Gastroesophageal sphincter (tissue), 4 donors: ENCODE data around the gene NEMP2. TPM values are rescaled to one million over a fixed set of nuclear protein-coding genes. Genes with fewer than 3 reads are reported as not detected.

ENCODE experiments used
- ATAC-seq: fragments of 150-250 bp; one replicate; pipeline ENCODE4 v1.9.1; 2016; ENCODE audit warnings: mild to moderate bottlenecking, moderate library complexity
- H3K27ac ChIP-seq, 4 donors: fragments of 200-600 bp; sonication (generic) in 3 of 4; 1 replicate in 3 of 4; 2 replicates in 1 of 4; pipeline ENCODE4 v1.5.1; 2016 to 2019
- H3K27me3 ChIP-seq: fragments of 200-600 bp; sonication (generic); one replicate; pipeline ENCODE4 v1.5.1; 2019
- H3K36me3 ChIP-seq, 2 donors: fragments of 200-600 bp; sonication (generic); one replicate each; pipeline ENCODE4 v1.5.1; 2019; ENCODE audit warnings: control low read depth in 1 of 2
- H3K4me1 ChIP-seq, 3 donors: fragments of 200-600 bp; sonication (generic); 1 replicate in 2 of 3; 2 replicates in 1 of 3; pipeline ENCODE4 v1.5.1; 2016 to 2019; ENCODE audit warnings: control low read depth in 2 of 3
- H3K4me3 ChIP-seq, 2 donors: fragments of 200-600 bp; sonication (generic); one replicate each; pipeline ENCODE4 v1.5.1; 2019; ENCODE audit warnings: mild to moderate bottlenecking in 1 of 2, moderate library complexity in 1 of 2
- H3K9me3 ChIP-seq, 3 donors: fragments of 200-600 bp; sonication (generic); one replicate each; pipeline ENCODE4 v1.5.1; 2017 to 2019; ENCODE audit warnings: control low read depth in 2 of 3
- CTCF ChIP-seq, 4 experiments: fragments of 200-600 bp in 2 of 4; fragments of 450-650 bp in 2 of 4; sonication (generic) in 1 of 4; IDR thresholded peaks; one replicate each; pipeline ENCODE4 v1.5.1; 2017 to 2019; ENCODE audit warnings: antibody characterized with exemption in 4 of 4, mild to moderate bottlenecking in 2 of 4, moderate library complexity in 2 of 4
- EP300 ChIP-seq: sonication (generic); formaldehyde crosslinking; IDR thresholded peaks from one replicate; pipeline ENCODE4 v1.6.1; 2017; ENCODE audit warnings: antibody characterized with exemption, mild to moderate bottlenecking
- POLR2A ChIP-seq, 2 donors: fragments of 450-650 bp; IDR thresholded peaks; one replicate each; pipeline ENCODE4 v1.6.1; 2017; ENCODE audit warnings: antibody characterized with exemption in 2 of 2, mild to moderate bottlenecking in 2 of 2, moderate library complexity in 1 of 2
- POLR2AphosphoS5 ChIP-seq: sonication (generic); formaldehyde crosslinking; IDR thresholded peaks from one replicate; pipeline ENCODE4 v1.6.1; 2017; ENCODE audit warnings: antibody characterized with exemption
- WGBS, 2 donors: methylation state at CpG; one replicate each; pipeline ENCODE4 v1.1.5; 2018; ENCODE audit warnings: low coverage in 1 of 2; 5-methylcytosine and 5-hydroxymethylcytosine counted together
- total RNA-seq, 4 donors: library from RNA; depleted of rRNA; stranded (reverse); fragments of >200 nt; gene quantifications; one replicate each; pipeline ENCODE4 v1.1.0, GENCODE V29; 2016

The NEMP2 gene
- total RNA-seq, 4 donors from 2014 or later, result 0.94 to 5.3 (median 3.5) TPM

GRCh38 chr2:190563646-190564045, 29.1 kb upstream of the NEMP2 start:
- Histone ChIP-seq H3K36me3 (no peaks in the 10 kb centered on the region), H3K4me3 (no peak overlapping the region), H3K27me3 (no peaks in the 10 kb centered on the region), H3K4me1 (no peaks in the 10 kb centered on the region), H3K9me3 (peaks cover 0 to 12% (median 0%) of the 10 kb centered on the region in 3 donors), H3K27ac (no peak overlapping the region)
- TF ChIP-seq POLR2A (IDR thresholded peaks at IDR 0.05) (no peak), EP300 (no peak)
- 88% methylated on average over 1 of the region's 2 CpGs; no CpG with 5 or more reads in 1 of the 2 donors for WGBS, 2 donors
- no peak for ATAC-seq

DNA sequence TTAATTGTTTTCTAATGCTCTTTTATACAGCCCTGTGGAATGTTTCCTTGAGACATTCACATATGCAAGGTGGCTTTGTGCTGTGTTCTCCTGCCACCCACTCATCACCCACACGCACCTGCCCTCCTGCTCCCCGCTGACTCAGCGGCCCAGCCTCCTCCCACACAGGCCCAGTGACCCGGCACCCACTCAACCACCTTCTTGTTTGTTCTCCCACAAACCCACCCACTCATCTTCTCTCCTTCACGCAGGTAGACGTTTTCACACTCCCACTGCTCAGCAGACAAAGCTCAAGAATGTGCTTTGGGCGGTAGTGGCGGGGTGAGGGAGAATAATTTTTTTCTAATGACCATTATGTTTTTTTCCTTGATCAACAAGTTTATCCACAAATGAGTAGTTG, 28.6 kb upstream of the NEMP2 start:
- no peak for ATAC-seq
- TF ChIP-seq CTCF (IDR thresholded peaks at IDR 0.05), result no peak
- TF ChIP-seq POLR2AphosphoS5, result no peak
- TF ChIP-seq EP300, result no peak
- H3K36me3 ChIP-seq, result no peaks in the 10 kb centered on the region
- H3K9me3 ChIP-seq, result peaks cover 0 to 11% (median 0%) of the 10 kb centered on the region in 3 donors
- H3K4me1 ChIP-seq, result no peaks in the 10 kb centered on the region
- H3K27ac ChIP-seq, result no peak overlapping the region
- 81 to 83% methylated on average over 4 to 8 of the region's 8 CpGs for WGBS, 2 donors
- no peak overlapping the region for H3K4me3 ChIP-seq
- H3K27me3 ChIP-seq, result no peaks in the 10 kb centered on the region

GRCh38 chr2:190562121-190562520, 27.6 kb upstream of the NEMP2 start:
- Histone ChIP-seq H3K4me1 (no peaks in the 10 kb centered on the region), H3K4me3 (no peak overlapping the region), H3K36me3 (no peaks in the 10 kb centered on the region), H3K9me3 (peaks cover 0 to under 1% (median 0%) of the 10 kb centered on the region in 3 donors), H3K27me3 (no peaks in the 10 kb centered on the region), H3K27ac (no peak overlapping the region)
- 53 to 55% methylated on average over 2 of the region's 2 CpGs for WGBS, 2 donors
- no peak for ATAC-seq
- TF ChIP-seq POLR2AphosphoS5 (no peak), CTCF (IDR thresholded peaks at IDR 0.05) (no peak), POLR2A (IDR thresholded peaks at IDR 0.05) (no peak), EP300 (no peak)

GRCh38 chr2:190561094-190561493, 26.6 kb upstream of the NEMP2 start:
- Histone ChIP-seq H3K9me3 (no peaks in the 10 kb centered on the region), H3K36me3 (no peaks in the 10 kb centered on the region), H3K4me1 (no peaks in the 10 kb centered on the region), H3K27ac (no peak overlapping the region), H3K4me3 (no peak overlapping the region), H3K27me3 (no peaks in the 10 kb centered on the region)
- TF ChIP-seq CTCF (IDR thresholded peaks at IDR 0.05) (no peak), EP300 (no peak), POLR2A (IDR thresholded peaks at IDR 0.05) (no peak), POLR2AphosphoS5 (no peak)
- 85 to 91% methylated on average over 3 of the region's 3 CpGs for WGBS, 2 donors
- no peak for ATAC-seq

DNA sequence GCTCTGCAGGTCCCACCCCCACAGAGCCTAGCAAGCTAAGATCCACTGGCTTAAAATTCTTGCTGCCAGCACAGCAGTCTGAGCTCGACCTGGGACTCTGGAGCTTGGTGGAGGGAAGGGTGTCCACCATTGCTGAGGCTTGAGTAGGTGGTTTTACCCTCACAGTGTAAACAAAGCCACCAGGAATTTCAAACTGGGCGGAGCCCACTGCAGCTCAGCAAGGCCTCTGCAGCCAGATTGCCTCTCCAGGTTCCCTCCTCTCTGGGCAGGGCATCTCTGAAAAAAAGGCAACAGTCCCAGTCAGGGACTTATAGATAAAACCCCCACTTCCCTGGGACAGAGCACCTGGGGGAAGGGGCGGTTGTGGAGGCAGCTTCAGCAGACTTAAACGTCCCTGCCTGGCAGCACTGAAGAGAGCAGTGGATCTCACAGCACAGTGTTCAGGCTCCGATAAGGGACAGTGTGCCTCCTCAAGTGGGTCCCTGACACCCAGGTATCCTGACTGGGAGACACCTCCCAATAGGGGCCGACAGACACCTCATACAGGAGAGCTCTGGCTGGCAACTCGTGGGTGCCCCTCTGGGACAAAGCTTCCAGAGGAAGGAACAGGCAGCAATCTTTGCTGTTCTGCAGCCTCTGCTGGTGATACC, 20.0 kb upstream of the NEMP2 start:
- TF ChIP-seq POLR2A (IDR thresholded peaks at IDR 0.05) (no peak), CTCF (IDR thresholded peaks at IDR 0.05) (no peak), EP300 (no peak), POLR2AphosphoS5 (no peak)
- Histone ChIP-seq H3K27me3 (no peaks in the 10 kb centered on the region), H3K4me3 (no peak overlapping the region), H3K9me3 (no peaks in the 10 kb centered on the region), H3K36me3 (no peaks in the 10 kb centered on the region), H3K4me1 (no peaks in the 10 kb centered on the region), H3K27ac (no peak overlapping the region)
- no peak for ATAC-seq
- WGBS, 2 donors, result 66% methylated on average over 6 of the region's 7 CpGs; no CpG with 5 or more reads in 1 of the 2 donors
